Body of pancreas (tissue), 4 donors: Measurements from ENCODE around the gene OR6A2. TPM values are rescaled to one million over a fixed set of nuclear protein-coding genes. Genes with fewer than 3 reads are reported as not detected.

Experiments
- ATAC-seq: fragments of 150-250 bp; one replicate; pipeline ENCODE4 v1.9.1; 2016
- DNase-seq, 4 donors: peaks; one replicate each; pipeline ENCODE4 v3.0.0-alpha.2; 2019
- H3K27ac ChIP-seq, 4 donors: fragments of 200-600 bp; sonication (generic); 1 replicate in 3 of 4; 2 replicates in 1 of 4; pipeline versions ENCODE4 v1.5.1 to v1.6.1; 2016 to 2019; ENCODE audit warnings: mild to moderate bottlenecking in 1 of 4, mixed read lengths in 1 of 4, moderate library complexity in 1 of 4
- H3K27me3 ChIP-seq, 2 donors: fragments of 200-600 bp; sonication (generic); one replicate each; pipeline ENCODE4 v1.6.0; 2016; ENCODE audit warnings: mild to moderate bottlenecking in 1 of 2
- H3K36me3 ChIP-seq, 2 donors: fragments of 200-600 bp; sonication (generic); replicated peaks in 1 of 2; 2 replicates each; pipeline ENCODE4 v1.5.1; 2016; ENCODE audit warnings: low read depth in 2 of 2; ENCODE audit not compliant: insufficient read depth in 1 of 2
- H3K4me1 ChIP-seq: fragments of 200-600 bp; sonication (generic); one replicate; pipeline ENCODE4 v1.6.0; 2016
- H3K4me3 ChIP-seq, 2 donors: fragments of 200-600 bp; sonication (generic); 1 replicate in 1 of 2; 2 replicates in 1 of 2; pipeline ENCODE4 v1.5.1; 2016 to 2019
- H3K9me3 ChIP-seq, 3 donors: fragments of 200-600 bp; sonication (generic); 1 replicate in 2 of 3; 2 replicates in 1 of 3; pipeline ENCODE4 v1.5.1; 2016
- CTCF ChIP-seq, 7 experiments: fragments of 450-650 bp in 4 of 7; fragments of 200-600 bp in 3 of 7; sonication (generic) in 3 of 7; IDR thresholded peaks; one replicate each; pipeline ENCODE4 v1.5.1; 2016 to 2019; ENCODE audit warnings: antibody characterized with exemption in 7 of 7
- POLR2A ChIP-seq, 3 donors: fragments of 450-650 bp; IDR thresholded peaks; one replicate each; pipeline ENCODE4 v1.6.1; 2016; ENCODE audit warnings: antibody characterized with exemption in 3 of 3, mild to moderate bottlenecking in 2 of 3
- WGBS, 2 donors: methylation state at CpG; one replicate each; pipeline ENCODE4 v1.1.5; 2017; 5-methylcytosine and 5-hydroxymethylcytosine counted together
- intact Hi-C: fragments of 100-400 bp; cut with DNase I; formaldehyde crosslinking; loops from one replicate; pipeline ENCODE4 v1.15.1; 2023
- total RNA-seq, 2 donors: library from RNA; depleted of rRNA; stranded (reverse); fragments of >200 nt; gene quantifications; one replicate each; pipeline ENCODE4 v1.1.0, GENCODE V29; 2016

Gene OR6A2
- total RNA-seq, 2 donors from 2014 or later = 1.0 to 2.3 TPM

- Histone ChIP-seq H3K4me1 (no peaks in the 10 kb centered on the region), H3K36me3 (no peaks in the 10 kb centered on the region), H3K4me3 (no peak overlapping the region), H3K27ac (no peak overlapping the region), H3K27me3 (no peaks in the 10 kb centered on the region), H3K9me3 (no peaks in the 10 kb centered on the region)
- no peak for TF ChIP-seq POLR2A (IDR thresholded peaks at IDR 0.05)
- no peak for TF ChIP-seq CTCF (IDR thresholded peaks at IDR 0.05)
- DNase-seq (no peak), ATAC-seq (no peak)
- WGBS, 2 donors = 67 to 90% methylated on average over 1 of the region's 1 CpG
- intact Hi-C loops = no loop called here
These were observed 34.5 kb upstream of the OR6A2 start for GRCh38 chr11:6834021-6834420.

DNA sequence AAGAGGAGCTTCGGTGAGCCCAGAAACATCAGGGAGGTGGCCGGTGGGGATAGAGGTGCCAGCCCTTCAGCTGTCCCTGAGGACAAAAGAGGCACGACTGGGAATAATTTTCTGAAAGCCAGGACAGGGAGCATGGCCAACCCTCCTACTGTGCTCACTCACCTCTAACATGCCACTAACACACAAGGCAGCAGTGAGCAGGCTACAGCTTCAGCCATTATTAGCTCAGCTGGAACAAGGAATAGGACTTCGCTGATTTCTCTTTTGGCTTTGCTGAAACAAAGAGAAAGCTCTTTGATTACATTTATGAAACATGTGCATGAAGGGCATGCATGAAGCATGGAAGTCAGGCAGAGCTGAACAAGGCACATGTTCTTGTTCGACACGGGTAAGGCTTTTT lies 33.9 kb upstream of the OR6A2 start:
- Histone ChIP-seq H3K36me3 (no peaks in the 10 kb centered on the region), H3K9me3 (no peaks in the 10 kb centered on the region), H3K4me3 (no peak overlapping the region), H3K4me1 (no peaks in the 10 kb centered on the region), H3K27me3 (no peaks in the 10 kb centered on the region), H3K27ac (no peak overlapping the region)
- no peak for TF ChIP-seq POLR2A (IDR thresholded peaks at IDR 0.05)
- TF ChIP-seq CTCF (IDR thresholded peaks at IDR 0.05) = no peak
- 76 to 78% methylated on average over 6 of the region's 6 CpGs for WGBS, 2 donors
- DNase-seq (no peak), ATAC-seq (no peak)
- intact Hi-C loops = no loop called here

DNA sequence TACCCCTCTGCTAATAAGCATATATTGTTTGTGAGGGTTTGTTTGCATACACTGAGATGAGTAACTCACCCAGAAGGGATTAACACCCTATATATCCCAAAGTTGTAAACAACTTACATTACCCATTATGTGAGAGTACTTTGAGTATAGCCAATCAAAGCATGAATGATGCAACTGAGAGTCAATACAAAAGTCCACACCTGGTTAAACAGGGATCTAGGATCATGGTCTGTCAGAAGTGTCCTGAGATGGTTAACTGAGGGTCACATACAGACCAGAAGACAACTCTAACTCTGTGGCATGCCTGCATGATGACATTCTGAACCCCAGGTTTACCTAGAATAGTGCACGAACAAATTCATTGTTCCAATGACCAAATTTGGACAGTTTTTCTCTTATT lies 28.6 kb upstream of the OR6A2 start:
- Histone ChIP-seq H3K27ac (no peak overlapping the region), H3K4me3 (no peak overlapping the region), H3K9me3 (no peaks in the 10 kb centered on the region), H3K4me1 (no peaks in the 10 kb centered on the region), H3K27me3 (no peaks in the 10 kb centered on the region), H3K36me3 (no peaks in the 10 kb centered on the region)
- intact Hi-C loops = no loop called here
- ATAC-seq (no peak), DNase-seq (no peak)
- no peak for TF ChIP-seq POLR2A (IDR thresholded peaks at IDR 0.05)
- TF ChIP-seq CTCF (IDR thresholded peaks at IDR 0.05) = no peak
- 84 to 93% methylated on average over 1 of the region's 1 CpG for WGBS, 2 donors

DNA sequence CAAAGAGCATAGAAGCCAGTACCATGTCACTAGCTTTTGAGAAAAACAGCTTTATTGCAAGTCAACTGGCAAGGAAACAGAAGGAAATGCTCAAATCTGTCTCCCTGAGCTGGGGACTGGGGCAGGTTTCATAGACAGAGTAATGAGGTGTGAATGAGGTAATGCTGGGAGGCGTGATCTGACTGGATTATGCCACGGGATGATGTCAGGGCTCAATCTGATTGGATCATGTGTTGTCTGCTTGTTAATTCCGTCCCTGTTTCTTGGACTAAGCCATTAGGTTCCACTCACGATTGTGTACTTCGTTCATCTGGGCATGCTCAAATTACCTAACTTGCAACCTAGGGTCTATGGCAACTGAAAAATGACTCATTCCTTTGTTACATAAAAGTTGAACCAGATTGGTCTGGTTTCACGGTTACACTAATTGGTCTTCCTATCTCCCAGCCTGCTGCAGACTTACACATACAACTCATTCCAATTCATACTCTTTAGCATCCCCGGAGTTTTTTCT lies 25.8 kb upstream of the OR6A2 start:
- 65 to 73% methylated on average over 7 of the region's 7 CpGs for WGBS, 2 donors
- intact Hi-C loops = no loop called here
- TF ChIP-seq CTCF (IDR thresholded peaks at IDR 0.05) (no peak), POLR2A (IDR thresholded peaks at IDR 0.05) (no peak)
- DNase-seq (no peak), ATAC-seq (no peak)
- no peaks in the 10 kb centered on the region for H3K27me3 ChIP-seq
- H3K9me3 ChIP-seq = no peaks in the 10 kb centered on the region
- no peak overlapping the region for H3K27ac ChIP-seq
- H3K36me3 ChIP-seq = no peaks in the 10 kb centered on the region
- no peak overlapping the region for H3K4me3 ChIP-seq
- H3K4me1 ChIP-seq = no peaks in the 10 kb centered on the region

DNA sequence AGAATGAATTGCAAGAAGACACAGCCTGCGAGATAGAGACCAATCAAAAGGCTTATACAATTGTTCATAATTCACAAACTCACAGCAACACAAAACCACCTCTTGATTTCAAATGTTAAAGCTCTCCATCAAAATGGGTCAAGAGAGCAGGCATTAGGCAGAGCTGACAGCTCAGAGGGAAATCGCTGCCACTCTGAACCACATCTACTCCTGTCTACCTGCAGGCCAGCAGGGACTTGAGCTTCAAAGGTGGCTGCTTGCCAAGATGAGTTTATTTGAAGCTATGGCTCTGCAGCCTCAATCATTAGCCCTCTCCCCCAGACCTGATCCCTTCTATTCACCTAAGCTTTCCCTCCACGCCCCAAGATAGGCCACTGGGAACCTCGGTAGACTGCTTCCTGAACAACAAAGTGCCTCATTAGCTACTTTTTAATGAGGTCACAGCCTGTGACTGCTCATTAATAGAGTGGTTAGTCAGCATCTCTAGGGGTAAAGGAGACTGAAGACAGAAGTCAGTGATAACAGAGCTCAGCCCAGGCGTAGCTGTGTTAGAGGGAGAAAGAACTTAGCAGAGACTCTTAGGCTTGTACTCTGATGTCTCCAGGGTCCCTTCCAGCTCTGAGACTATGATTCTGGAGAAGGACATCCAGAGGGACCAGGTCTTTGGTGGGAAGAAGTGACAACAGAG lies 24.8 kb upstream of the OR6A2 start:
- H3K36me3 ChIP-seq = no peaks in the 10 kb centered on the region
- ATAC-seq (no peak), DNase-seq (no peak)
- TF ChIP-seq POLR2A (IDR thresholded peaks at IDR 0.05) (no peak), CTCF (IDR thresholded peaks at IDR 0.05) (no peak)
- H3K27me3 ChIP-seq = no peaks in the 10 kb centered on the region
- no peaks in the 10 kb centered on the region for H3K4me1 ChIP-seq
- no peak overlapping the region for H3K4me3 ChIP-seq
- 57 to 63% methylated on average over 5 of the region's 5 CpGs for WGBS, 2 donors
- H3K27ac ChIP-seq = no peak overlapping the region
- H3K9me3 ChIP-seq = no peaks in the 10 kb centered on the region
- intact Hi-C loops = no loop called here
